DND-41 (cell line): Measurements from ENCODE around the gene KCNN2.

Experiments used
- EZH2 ChIP-seq: IDR thresholded peaks from 3 replicates; pipeline ENCODE4 v1.6.1; 2012; ENCODE audit warnings: borderline replicate concordance, low read depth, mild to moderate bottlenecking, moderate library complexity, low read length, inconsistent platforms; ENCODE audit not compliant: severe bottlenecking
- TF ChIP-seq, protein P1 (sequence below): IDR thresholded peaks from 2 replicates; pipeline ENCODE4 v1.5.1; 2012; ENCODE audit warnings: borderline replicate concordance, low read length, moderate library complexity, mild to moderate bottlenecking; ENCODE audit not compliant: poor library complexity, severe bottlenecking; ENCODE audit errors: extremely low read depth

DNA sequence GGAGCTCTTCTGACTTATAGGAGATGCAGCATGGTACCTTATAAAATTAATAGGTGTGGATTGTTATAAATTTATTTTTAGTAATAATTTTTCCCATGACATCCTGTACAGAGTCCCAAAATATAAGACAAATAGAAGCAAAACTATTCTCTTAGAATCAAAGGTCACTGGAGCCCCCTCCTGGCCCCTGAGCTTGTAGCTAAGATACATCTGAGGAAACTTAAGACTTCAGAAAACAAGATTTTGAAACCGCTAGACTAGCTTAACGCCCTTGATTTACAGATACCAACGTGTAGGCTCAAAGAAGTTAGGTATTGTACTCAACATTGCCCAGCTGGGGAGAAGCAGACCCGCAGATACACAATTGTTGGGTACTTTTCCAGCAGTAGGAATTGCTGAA lies 45.7 kb upstream of the KCNN2 start:
- TF ChIP-seq, protein P1, sequence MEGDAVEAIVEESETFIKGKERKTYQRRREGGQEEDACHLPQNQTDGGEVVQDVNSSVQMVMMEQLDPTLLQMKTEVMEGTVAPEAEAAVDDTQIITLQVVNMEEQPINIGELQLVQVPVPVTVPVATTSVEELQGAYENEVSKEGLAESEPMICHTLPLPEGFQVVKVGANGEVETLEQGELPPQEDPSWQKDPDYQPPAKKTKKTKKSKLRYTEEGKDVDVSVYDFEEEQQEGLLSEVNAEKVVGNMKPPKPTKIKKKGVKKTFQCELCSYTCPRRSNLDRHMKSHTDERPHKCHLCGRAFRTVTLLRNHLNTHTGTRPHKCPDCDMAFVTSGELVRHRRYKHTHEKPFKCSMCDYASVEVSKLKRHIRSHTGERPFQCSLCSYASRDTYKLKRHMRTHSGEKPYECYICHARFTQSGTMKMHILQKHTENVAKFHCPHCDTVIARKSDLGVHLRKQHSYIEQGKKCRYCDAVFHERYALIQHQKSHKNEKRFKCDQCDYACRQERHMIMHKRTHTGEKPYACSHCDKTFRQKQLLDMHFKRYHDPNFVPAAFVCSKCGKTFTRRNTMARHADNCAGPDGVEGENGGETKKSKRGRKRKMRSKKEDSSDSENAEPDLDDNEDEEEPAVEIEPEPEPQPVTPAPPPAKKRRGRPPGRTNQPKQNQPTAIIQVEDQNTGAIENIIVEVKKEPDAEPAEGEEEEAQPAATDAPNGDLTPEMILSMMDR: peak; percentile 4
- TF ChIP-seq EZH2: no peak
